Osteocyte (in vitro differentiated cells): Measurements from ENCODE around the gene PLEKHA3. TPM values are rescaled to one million over a fixed set of nuclear protein-coding genes. Genes with fewer than 3 reads are reported as not detected.
A peak's percentile ranks its signal among the peaks of the same experiment; 100 is the strongest.

Experiments used
- DNase-seq: peaks from one replicate; pipeline ENCODE4 v3.0.0; 2021; ENCODE audit warnings: mixed read lengths; ENCODE audit not compliant: unreplicated experiment; ENCODE audit errors: extremely low spot score
- H3K27ac Mint-ChIP-seq: one replicate; pipeline ENCODE4 v1.8.0; 2021; ENCODE audit warnings: mild to moderate bottlenecking, mixed read lengths; ENCODE audit not compliant: unreplicated experiment
- H3K27me3 Mint-ChIP-seq: one replicate; pipeline ENCODE4 v1.8.0; 2021; ENCODE audit warnings: mixed read lengths; ENCODE audit not compliant: unreplicated experiment
- H3K36me3 Mint-ChIP-seq: one replicate; pipeline ENCODE4 v1.8.0; 2021; ENCODE audit warnings: mixed read lengths; ENCODE audit not compliant: unreplicated experiment
- H3K4me1 Mint-ChIP-seq: one replicate; pipeline ENCODE4 v1.8.0; 2021; ENCODE audit warnings: mixed read lengths; ENCODE audit not compliant: unreplicated experiment
- H3K4me3 Mint-ChIP-seq: one replicate; pipeline ENCODE4 v1.8.0; 2021; ENCODE audit warnings: mild to moderate bottlenecking, moderate library complexity, mixed read lengths; ENCODE audit not compliant: unreplicated experiment
- H3K9me3 Mint-ChIP-seq: one replicate; pipeline ENCODE4 v1.8.0; 2021; ENCODE audit warnings: mixed read lengths; ENCODE audit not compliant: unreplicated experiment
- long read RNA-seq: library from polyadenylated mRNA; unstranded; transcript quantifications from one replicate; pipeline ENCODE4 v2.0.0, GENCODE V29; 2021
- total RNA-seq: library from RNA; stranded (reverse); gene quantifications from 2 replicates; pipeline ENCODE4 v1.2.1, GENCODE V29; 2021
- TF ChIP-seq, protein P1 (sequence below): fragments of 200-600 bp; sonication (generic); IDR thresholded peaks from 2 replicates; pipeline ENCODE4 v1.5.0; 2021; ENCODE audit warnings: antibody characterized with exemption, mild to moderate bottlenecking, moderate library complexity

The PLEKHA3 gene
- 29.1 and 36.2 TPM in 2 replicates for total RNA-seq
- long read RNA-seq, partial matches to known transcripts, result 3 of 5 reads
- long read RNA-seq, other reads (novel, unspliced or antisense), result 2 of 5 reads

DNA sequence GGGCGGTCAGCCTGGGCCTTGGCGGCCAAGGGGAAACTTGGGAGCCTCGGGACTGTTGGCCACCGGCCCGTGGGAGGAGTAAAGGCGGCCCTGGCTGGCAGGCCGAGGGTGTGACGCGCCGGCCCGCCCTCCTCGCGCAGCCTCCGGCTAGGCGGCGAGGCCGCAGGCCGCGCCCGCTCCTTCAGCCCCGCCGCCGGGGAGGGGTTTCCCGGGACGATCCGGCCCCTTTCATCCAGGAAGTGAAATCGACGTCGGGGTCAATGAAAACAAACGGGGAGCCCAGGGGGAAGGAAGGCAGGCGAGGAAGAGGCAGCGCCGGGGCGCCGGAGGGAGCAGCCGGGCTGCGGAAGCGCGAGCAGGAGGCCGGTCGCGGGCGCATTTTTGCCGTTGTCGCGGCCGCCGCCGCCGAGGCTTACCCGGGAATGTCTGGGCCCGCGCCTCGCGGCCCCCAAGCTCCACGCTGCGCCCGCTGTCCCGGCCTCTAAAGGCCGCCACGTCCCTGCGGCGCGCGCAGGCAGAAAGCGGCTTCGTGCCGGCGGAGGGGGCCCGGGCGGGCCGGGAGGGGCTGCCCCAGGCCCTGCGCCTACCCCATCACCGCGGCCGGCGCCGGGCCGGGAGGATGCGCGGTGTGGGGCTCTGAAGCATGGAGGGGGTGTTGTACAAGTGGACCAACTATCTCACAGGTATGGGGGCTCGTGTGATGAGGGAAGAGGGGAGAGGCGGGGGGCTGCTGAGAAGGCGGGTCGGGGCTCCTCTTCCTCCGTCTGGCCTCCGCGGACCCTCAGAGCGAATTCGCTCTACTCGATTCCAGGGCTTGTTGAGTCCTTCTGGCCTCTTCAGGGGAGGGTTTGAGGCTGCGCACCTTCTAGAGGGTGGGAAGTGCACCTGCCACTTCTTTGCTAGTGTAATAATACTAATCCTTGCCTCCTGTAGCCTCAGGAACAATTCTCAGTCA lies at the start of gene PLEKHA3:
Gene PLEKHA3, plus strand, starts transcription at position 231 of the 955 bp plus-strand sequence. Its CDS starts 413 bp downstream, at position 644.
- TF ChIP-seq, protein P1, sequence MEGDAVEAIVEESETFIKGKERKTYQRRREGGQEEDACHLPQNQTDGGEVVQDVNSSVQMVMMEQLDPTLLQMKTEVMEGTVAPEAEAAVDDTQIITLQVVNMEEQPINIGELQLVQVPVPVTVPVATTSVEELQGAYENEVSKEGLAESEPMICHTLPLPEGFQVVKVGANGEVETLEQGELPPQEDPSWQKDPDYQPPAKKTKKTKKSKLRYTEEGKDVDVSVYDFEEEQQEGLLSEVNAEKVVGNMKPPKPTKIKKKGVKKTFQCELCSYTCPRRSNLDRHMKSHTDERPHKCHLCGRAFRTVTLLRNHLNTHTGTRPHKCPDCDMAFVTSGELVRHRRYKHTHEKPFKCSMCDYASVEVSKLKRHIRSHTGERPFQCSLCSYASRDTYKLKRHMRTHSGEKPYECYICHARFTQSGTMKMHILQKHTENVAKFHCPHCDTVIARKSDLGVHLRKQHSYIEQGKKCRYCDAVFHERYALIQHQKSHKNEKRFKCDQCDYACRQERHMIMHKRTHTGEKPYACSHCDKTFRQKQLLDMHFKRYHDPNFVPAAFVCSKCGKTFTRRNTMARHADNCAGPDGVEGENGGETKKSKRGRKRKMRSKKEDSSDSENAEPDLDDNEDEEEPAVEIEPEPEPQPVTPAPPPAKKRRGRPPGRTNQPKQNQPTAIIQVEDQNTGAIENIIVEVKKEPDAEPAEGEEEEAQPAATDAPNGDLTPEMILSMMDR, result no peak
- peak within 1 kb of the TSS; percentile 94 for H3K4me3 Mint-ChIP-seq
- peak within 1 kb of the TSS; percentile 100 for H3K27ac Mint-ChIP-seq
- no peaks in the 10 kb centered on the region for H3K9me3 Mint-ChIP-seq
- H3K36me3 Mint-ChIP-seq, result peaks cover 3% of the 10 kb centered on the region
- peak; percentile 98 for DNase-seq
- peaks cover 59% of the 10 kb centered on the region for H3K4me1 Mint-ChIP-seq
- no peaks in the 10 kb centered on the region for H3K27me3 Mint-ChIP-seq

DNA sequence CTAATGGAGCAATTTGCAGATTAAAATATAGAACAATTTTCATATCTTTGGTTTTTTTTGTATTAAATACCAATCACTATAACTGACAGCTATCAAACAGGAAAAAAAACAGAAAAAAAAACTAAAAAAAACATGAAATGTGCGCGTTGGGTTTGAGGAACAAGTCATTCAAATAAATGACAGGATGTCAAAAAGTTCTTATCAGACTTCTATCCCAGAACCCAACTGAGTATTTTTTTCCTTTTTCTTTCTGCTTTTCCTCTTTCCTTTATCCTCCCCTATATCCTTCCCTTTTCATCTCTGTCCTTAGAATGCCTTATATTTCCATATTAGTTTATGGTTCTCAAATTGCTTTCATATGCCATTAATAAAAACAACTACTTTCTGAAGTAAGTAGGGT lies 43.6 kb upstream of the PLEKHA3 start:
- H3K27ac Mint-ChIP-seq, result no peak overlapping the region

DNA sequence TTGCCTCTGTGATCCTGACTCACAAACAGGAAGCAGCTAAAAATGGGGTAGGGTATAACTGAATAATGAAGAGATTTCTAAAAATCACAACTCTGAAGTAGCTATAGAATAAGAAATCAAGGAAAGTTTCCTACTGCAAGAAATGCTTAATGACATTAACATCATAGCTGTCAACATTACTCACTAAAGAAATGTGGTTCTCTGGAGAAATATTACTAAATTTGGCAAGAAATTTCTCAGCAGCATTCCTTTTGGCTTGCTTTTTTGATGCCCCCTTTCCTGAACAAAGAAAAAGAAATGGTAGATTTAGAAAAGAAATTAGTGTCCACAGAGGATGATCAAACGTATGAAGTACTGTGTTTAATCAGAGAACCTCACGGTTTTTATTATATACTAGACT lies 38.8 kb upstream of the PLEKHA3 start:
- Mint-ChIP-seq H3K9me3 (no peaks in the 10 kb centered on the region), H3K27ac (no peak overlapping the region), H3K27me3 (no peaks in the 10 kb centered on the region)

More for the DNA sequence above, 43.6 kb upstream of the PLEKHA3 start:
- peaks cover 58% of the 10 kb centered on the region for H3K36me3 Mint-ChIP-seq
- no peaks in the 10 kb centered on the region for H3K4me1 Mint-ChIP-seq
- DNase-seq, result no peak
- no peaks in the 10 kb centered on the region for H3K27me3 Mint-ChIP-seq
- TF ChIP-seq, protein P1, result no peak
- no peaks in the 10 kb centered on the region for H3K9me3 Mint-ChIP-seq
- no peak overlapping the region for H3K4me3 Mint-ChIP-seq

DNA sequence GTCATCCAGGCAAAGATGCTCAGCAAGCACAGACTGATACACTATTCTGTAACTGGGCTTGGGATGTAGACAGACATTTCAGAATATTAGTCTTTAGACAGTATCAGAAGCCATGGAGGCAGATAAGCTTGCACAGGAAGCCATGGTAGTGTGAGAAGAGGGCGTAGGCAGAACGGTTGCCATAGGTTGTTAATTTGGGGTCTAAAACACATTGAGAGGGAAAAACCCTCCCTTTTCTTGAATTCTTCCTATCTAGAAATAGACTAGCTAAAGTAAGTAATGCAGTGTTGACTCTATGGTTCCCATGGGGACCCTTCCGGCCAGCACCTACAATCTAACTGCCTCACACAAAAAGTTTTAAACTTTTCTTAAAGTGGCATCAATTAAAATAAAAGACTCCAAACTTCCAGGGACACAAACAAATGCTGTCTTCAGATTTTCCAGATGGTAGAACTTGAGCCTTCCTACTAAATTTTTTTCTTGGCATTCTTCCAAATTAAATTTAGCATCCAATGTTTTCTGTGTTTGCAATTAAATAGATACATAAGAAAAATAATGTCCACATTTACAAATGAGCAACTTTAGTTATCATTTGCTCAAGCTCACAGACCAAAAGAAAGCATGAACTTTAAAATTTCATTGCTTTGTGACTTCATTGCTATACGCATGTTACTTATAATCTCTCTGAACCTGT lies 31.1 kb upstream of the PLEKHA3 start:
- Mint-ChIP-seq H3K4me1 (peaks cover 32% of the 10 kb centered on the region), H3K27ac (peak overlapping the region; percentile 74), H3K27me3 (no peaks in the 10 kb centered on the region), H3K36me3 (peaks cover 33% of the 10 kb centered on the region), H3K4me3 (peak overlapping the region; percentile 82), H3K9me3 (no peaks in the 10 kb centered on the region)
- TF ChIP-seq, protein P1, result no peak
- no peak for DNase-seq

More for the DNA sequence above, 38.8 kb upstream of the PLEKHA3 start:
- no peak for DNase-seq
- H3K4me1 Mint-ChIP-seq, result no peaks in the 10 kb centered on the region
- H3K36me3 Mint-ChIP-seq, result peaks cover 61% of the 10 kb centered on the region
- no peak overlapping the region for H3K4me3 Mint-ChIP-seq
- TF ChIP-seq, protein P1, result no peak
